HL-60 (cell line): ENCODE results near the gene UNC80.

Experiments used
- DNase-seq, 2 experiments: peaks; one replicate each; pipeline ENCODE4 v3.0.0-alpha.2; 2010 to 2020; ENCODE audit warnings: low read depth in 1 of 2, low spot score in 1 of 2
- H3K27ac ChIP-seq: fragments of 250-450 bp; sonication (Bioruptor Pico); replicated peaks from 2 replicates; pipeline ENCODE4 v1.5.1; 2020; ENCODE audit warnings: mild to moderate bottlenecking, moderate library complexity
- H3K27me3 ChIP-seq: fragments of 250-450 bp; sonication (Bioruptor Pico); 2 replicates; pipeline ENCODE4 v1.5.1; 2021; ENCODE audit warnings: mild to moderate bottlenecking, moderate library complexity; ENCODE audit not compliant: insufficient read depth, poor library complexity, severe bottlenecking
- H3K4me3 ChIP-seq: replicated peaks from 2 replicates; pipeline ENCODE4 v1.5.1; 2011; ENCODE audit warnings: mild to moderate bottlenecking, control low read depth, low read length; ENCODE audit not compliant: insufficient read depth
- CTCF ChIP-seq: IDR thresholded peaks from one replicate; pipeline ENCODE4 v1.5.1; 2011; ENCODE audit warnings: low read length, control low read depth, inconsistent platforms; ENCODE audit not compliant: insufficient read depth
- GABPA ChIP-seq: IDR thresholded peaks from 2 replicates; pipeline ENCODE4 v1.6.1; 2012; ENCODE audit warnings: low read depth
- POLR2AphosphoS5 ChIP-seq: IDR thresholded peaks from 2 replicates; pipeline ENCODE4 v1.6.1; 2012; ENCODE audit warnings: low read depth
- REST ChIP-seq: IDR thresholded peaks from 2 replicates; pipeline ENCODE4 v1.6.1; 2012; ENCODE audit warnings: low read depth; ENCODE audit not compliant: insufficient replicate concordance
- SPI1 ChIP-seq: IDR thresholded peaks from 2 replicates; pipeline ENCODE4 v1.6.1; 2012; ENCODE audit warnings: low read depth, mild to moderate bottlenecking, borderline replicate concordance

The UNC80 gene

GRCh38 chr2:209821806-209822205 lies 50.2 kb downstream of the UNC80 start:
- Histone ChIP-seq H3K27me3 (no peaks in the 10 kb centered on the region), H3K27ac (no peak overlapping the region), H3K4me3 (no peak overlapping the region)
- no peak for TF ChIP-seq REST
- TF ChIP-seq POLR2AphosphoS5, result no peak
- TF ChIP-seq SPI1, result no peak
- no peak for TF ChIP-seq GABPA
- TF ChIP-seq CTCF, result no peak
- peak; percentile 6 to 37 for DNase-seq

GRCh38 chr2:209823484-209823883 lies 51.9 kb downstream of the UNC80 start:
- no peaks in the 10 kb centered on the region for H3K27me3 ChIP-seq
- H3K4me3 ChIP-seq, result no peak overlapping the region
- no peak for DNase-seq
- no peak overlapping the region for H3K27ac ChIP-seq
- TF ChIP-seq REST (no peak), SPI1 (no peak), POLR2AphosphoS5 (no peak), GABPA (no peak), CTCF (no peak)

GRCh38 chr2:209824391-209824790 lies 52.8 kb downstream of the UNC80 start:
- DNase-seq, result no peak
- TF ChIP-seq CTCF (no peak), GABPA (no peak), REST (no peak), SPI1 (no peak), POLR2AphosphoS5 (no peak)
- no peak overlapping the region for H3K27ac ChIP-seq

More at GRCh38 chr2:209824391-209824790, 52.8 kb downstream of the UNC80 start:
- H3K4me3 ChIP-seq, result no peak overlapping the region
- no peaks in the 10 kb centered on the region for H3K27me3 ChIP-seq
